OCI-LY3 (cell line): ENCODE data around the gene POLG2.
"Not testable (repeated sequence)": the region's sequence is repeated elsewhere in the genome, so short reads cannot be mapped to it uniquely, and the experiment has no call there.

Experiments
- H2AFZ ChIP-seq: fragments of 200-600, 300-600 bp; shearing (Covaris generic); 2 replicates; pipeline ENCODE4 v1.6.0; 2014; ENCODE audit warnings: antibody characterized with exemption, low read depth, low read length
- H3K27ac ChIP-seq: fragments of 200-600, 300-600 bp; sonication (generic); 2 replicates; pipeline ENCODE4 v1.5.1; 2014; ENCODE audit warnings: mild to moderate bottlenecking, low read length, moderate library complexity, mixed read lengths
- H3K27me3 ChIP-seq: fragments of 200-600, 300-600 bp; sonication (generic); 2 replicates; pipeline ENCODE4 v1.6.1; 2014; ENCODE audit warnings: low read depth, low read length, mixed read lengths
- H3K36me3 ChIP-seq: fragments of 200-600, 300-600 bp; sonication (generic); replicated peaks from 2 replicates; pipeline ENCODE3; 2014; ENCODE audit warnings: low read depth, low read length, mixed read lengths
- H3K4me1 ChIP-seq: fragments of 300-600, 200-600 bp; sonication (generic); 2 replicates; pipeline ENCODE4 v1.6.1; 2014; ENCODE audit warnings: low read length, mixed read lengths
- H3K4me2 ChIP-seq: fragments of 200-600, 300-600 bp; sonication (generic); 2 replicates; pipeline ENCODE4 v1.6.1; 2014; ENCODE audit warnings: low read length, mixed read lengths
- H3K4me3 ChIP-seq: fragments of 300-600, 200-600 bp; sonication (generic); 2 replicates; pipeline ENCODE4 v1.5.1; 2014; ENCODE audit warnings: antibody characterized with exemption, mild to moderate bottlenecking, low read length, moderate library complexity
- H3K79me2 ChIP-seq: fragments of 300-600, 200-600 bp; shearing (Covaris generic); 2 replicates; pipeline ENCODE4 v1.6.1; 2014; ENCODE audit warnings: mild to moderate bottlenecking, low read length, mixed read lengths
- H3K9ac ChIP-seq: fragments of 300-600, 200-600 bp; shearing (Covaris generic); 2 replicates; pipeline ENCODE4 v1.6.0; 2014; ENCODE audit warnings: mild to moderate bottlenecking, low read length, moderate library complexity
- H3K9me3 ChIP-seq: fragments of 200-600, 300-600 bp; shearing (Covaris generic); 2 replicates; pipeline ENCODE4 v1.6.1; 2014; ENCODE audit warnings: low read length, mixed read lengths; ENCODE audit not compliant: insufficient read depth
- H4K20me1 ChIP-seq: fragments of 200-600, 300-600 bp; sonication (generic); 2 replicates; pipeline ENCODE4 v1.6.1; 2016; ENCODE audit warnings: low read length, mixed read lengths; ENCODE audit not compliant: insufficient read depth
- CTCF ChIP-seq: fragments of 200-600, 300-600 bp; sonication (generic); IDR thresholded peaks from 2 replicates; pipeline ENCODE4 v1.5.1; 2014; ENCODE audit warnings: antibody characterized with exemption, low read length, low read depth
- EZH2phosphoT487 ChIP-seq: fragments of 200-600 bp; shearing (Covaris generic); IDR thresholded peaks from 2 replicates; pipeline ENCODE4 v1.6.1; 2018; ENCODE audit warnings: antibody characterized with exemption, mixed run types, low read depth

Gene POLG2

GRCh38 chr17:64461788-64462187 lies 35.1 kb downstream of the POLG2 start:
- H3K79me2 ChIP-seq = no peaks in the 10 kb centered on the region
- peaks cover 5% of the 10 kb centered on the region for H3K4me1 ChIP-seq
- H3K9me3 ChIP-seq = no peaks in the 10 kb centered on the region
- H4K20me1 ChIP-seq = no peaks in the 10 kb centered on the region
- no peak overlapping the region for H3K4me2 ChIP-seq
- H3K9ac ChIP-seq = no peak overlapping the region
- no peak overlapping the region for H3K4me3 ChIP-seq
- TF ChIP-seq EZH2phosphoT487 (no peak), CTCF (no peak)
- no peaks in the 10 kb centered on the region for H3K27me3 ChIP-seq
- H3K36me3 ChIP-seq = no peaks in the 10 kb centered on the region
- H2AFZ ChIP-seq = no peak overlapping the region
- no peak overlapping the region for H3K27ac ChIP-seq

GRCh38 chr17:64460955-64461354 lies 35.9 kb downstream of the POLG2 start:
- no peak overlapping the region for H3K4me2 ChIP-seq
- H3K79me2 ChIP-seq = no peaks in the 10 kb centered on the region
- no peak overlapping the region for H3K27ac ChIP-seq
- H3K27me3 ChIP-seq = no peaks in the 10 kb centered on the region
- no peak overlapping the region for H3K4me3 ChIP-seq
- H4K20me1 ChIP-seq = no peaks in the 10 kb centered on the region
- no peaks in the 10 kb centered on the region for H3K9me3 ChIP-seq
- no peak overlapping the region for H3K9ac ChIP-seq
- no peak overlapping the region for H2AFZ ChIP-seq
- no peaks in the 10 kb centered on the region for H3K36me3 ChIP-seq
- TF ChIP-seq CTCF (no peak), EZH2phosphoT487 (no peak)
- H3K4me1 ChIP-seq = peaks cover 14% of the 10 kb centered on the region

GRCh38 chr17:64459818-64460217 lies 37.0 kb downstream of the POLG2 start:
- H4K20me1 ChIP-seq, H3K4me2 ChIP-seq, H3K79me2 ChIP-seq, H3K9me3 ChIP-seq, H3K27me3 ChIP-seq, H3K9ac ChIP-seq, H3K27ac ChIP-seq, H3K4me3 ChIP-seq, H3K36me3 ChIP-seq, H2AFZ ChIP-seq: not testable (repeated sequence)
- peaks cover 17% of the 10 kb centered on the region for H3K4me1 ChIP-seq

GRCh38 chr17:64459284-64459747 lies 37.5 kb downstream of the POLG2 start:
- no peaks in the 10 kb centered on the region for H3K36me3 ChIP-seq
- H4K20me1 ChIP-seq = no peaks in the 10 kb centered on the region
- TF ChIP-seq CTCF (no peak), EZH2phosphoT487 (no peak)
- H3K27ac ChIP-seq = no peak overlapping the region
- no peak overlapping the region for H3K4me3 ChIP-seq
- H3K4me1 ChIP-seq = peaks cover 17% of the 10 kb centered on the region
- H3K27me3 ChIP-seq = no peaks in the 10 kb centered on the region
- H3K9ac ChIP-seq = no peak overlapping the region
- H3K9me3 ChIP-seq = no peaks in the 10 kb centered on the region
- H3K4me2 ChIP-seq = no peak overlapping the region
- H3K79me2 ChIP-seq = no peaks in the 10 kb centered on the region
- no peak overlapping the region for H2AFZ ChIP-seq

GRCh38 chr17:64458756-64459155 lies 38.1 kb downstream of the POLG2 start:
- Histone ChIP-seq H3K27me3 (no peaks in the 10 kb centered on the region), H3K4me3 (no peak overlapping the region), H3K36me3 (no peaks in the 10 kb centered on the region), H3K4me1 (peaks cover 17% of the 10 kb centered on the region), H3K79me2 (no peaks in the 10 kb centered on the region), H3K9me3 (no peaks in the 10 kb centered on the region), H2AFZ (no peak overlapping the region), H3K4me2 (no peak overlapping the region), H4K20me1 (no peaks in the 10 kb centered on the region), H3K9ac (no peak overlapping the region), H3K27ac (no peak overlapping the region)
- no peak for TF ChIP-seq EZH2phosphoT487
- no peak for TF ChIP-seq CTCF
